WTC11 (cell line): ENCODE measurements around the gene PRELP. TPM values are rescaled to one million over a fixed set of nuclear protein-coding genes. Genes with fewer than 3 reads are reported as not detected.

Source experiments
- ATAC-seq: fragments of 200-7000 bp; cut with Tn5 transposase; 2 replicates; pipeline ENCODE4 v1.10.0; 2021; ENCODE audit warnings: mild to moderate bottlenecking, moderate library complexity
- CTCF ChIA-PET: fragments of 300-600 bp; sonication (Branson Sonifier 250); formaldehyde crosslinking; loops from one replicate; lab custom pipeline; 2021; ENCODE audit warnings: antibody characterized with exemption; lab: Charles Lee
- POLR2A ChIA-PET: fragments of 350-600 bp; sonication (Branson Sonifier 250); formaldehyde crosslinking; loops from one replicate; lab custom pipeline; 2021; ENCODE audit warnings: antibody characterized with exemption; lab: Charles Lee
- DNase-seq: peaks from one replicate; pipeline ENCODE4 v3.0.0; 2021; ENCODE audit warnings: low spot score
- H3K27ac Mint-ChIP-seq: 2 replicates; pipeline ENCODE4 v1.8.0; 2021; ENCODE audit warnings: mixed read lengths
- H3K27me3 Mint-ChIP-seq: 2 replicates; pipeline ENCODE4 v1.8.0; 2021; ENCODE audit warnings: low read depth, mild to moderate bottlenecking, moderate library complexity, mixed read lengths
- H3K36me3 Mint-ChIP-seq: 2 replicates; pipeline ENCODE4 v1.8.0; 2021; ENCODE audit warnings: mixed read lengths
- H3K4me1 Mint-ChIP-seq: 2 replicates; pipeline ENCODE4 v1.8.0; 2022; ENCODE audit warnings: mixed read lengths
- H3K4me3 Mint-ChIP-seq: 2 replicates; pipeline ENCODE4 v1.8.0; 2021; ENCODE audit warnings: mild to moderate bottlenecking, moderate library complexity, mixed read lengths
- H3K9me3 Mint-ChIP-seq: 2 replicates; pipeline ENCODE4 v1.8.0; 2021; ENCODE audit warnings: mixed read lengths
- CREB1 ChIP-seq: sonication (generic); formaldehyde crosslinking; IDR thresholded peaks from 2 replicates; pipeline ENCODE4 v1.8.0; 2023; ENCODE audit warnings: mild to moderate bottlenecking, missing genetic modification reagents
- ESRRA ChIP-seq: sonication (generic); formaldehyde crosslinking; IDR thresholded peaks from 2 replicates; pipeline ENCODE4 v1.8.1; 2022; ENCODE audit warnings: mild to moderate bottlenecking, missing genetic modification reagents, borderline replicate concordance
- FOXK1 ChIP-seq: sonication (generic); formaldehyde crosslinking; IDR thresholded peaks from 2 replicates; pipeline ENCODE4 v1.8.0; 2022; ENCODE audit warnings: mild to moderate bottlenecking, moderate library complexity, missing genetic modification reagents
- GRHL2 ChIP-seq: fragments of 250-450 bp; sonication (Bioruptor Pico); IDR thresholded peaks from 2 replicates; pipeline ENCODE4 v1.8.0; 2022; ENCODE audit warnings: mild to moderate bottlenecking, moderate library complexity; ENCODE audit not compliant: insufficient replicate concordance, severe bottlenecking
- NFYB ChIP-seq: sonication (generic); formaldehyde crosslinking; conservative IDR thresholded peaks from 2 replicates; pipeline ENCODE4 v1.8.0; 2022; ENCODE audit warnings: low read depth, missing genetic modification reagents
- NR2C2 ChIP-seq: sonication (generic); formaldehyde crosslinking; IDR thresholded peaks from 2 replicates; pipeline ENCODE4 v1.8.0; 2022; ENCODE audit warnings: mild to moderate bottlenecking, missing genetic modification reagents
- SOX15 ChIP-seq: fragments of 250-450 bp; sonication (Bioruptor Pico); IDR thresholded peaks from 2 replicates; pipeline ENCODE4 v1.9.0; 2021; ENCODE audit warnings: mild to moderate bottlenecking
- SP1 ChIP-seq: sonication (generic); formaldehyde crosslinking; conservative IDR thresholded peaks from 2 replicates; pipeline ENCODE4 v1.8.1; 2022; ENCODE audit warnings: missing genetic modification reagents
- TCF7 ChIP-seq: sonication (generic); formaldehyde crosslinking; IDR thresholded peaks from 2 replicates; pipeline ENCODE4 v1.8.0; 2022; ENCODE audit warnings: mild to moderate bottlenecking, low read depth, missing genetic modification reagents, moderate library complexity
- TEAD1 ChIP-seq: sonication (generic); formaldehyde crosslinking; IDR thresholded peaks from 2 replicates; pipeline ENCODE4 v1.8.0; 2022; ENCODE audit warnings: mild to moderate bottlenecking, missing genetic modification reagents
- ZNF232 ChIP-seq: sonication (generic); formaldehyde crosslinking; IDR thresholded peaks from 2 replicates; pipeline ENCODE4 v1.8.0; 2022; ENCODE audit warnings: mild to moderate bottlenecking, missing genetic modification reagents
- ZNF396 ChIP-seq: fragments of 250-450 bp; sonication (Bioruptor Pico); IDR thresholded peaks from 2 replicates; pipeline ENCODE4 v1.8.0; 2021; ENCODE audit warnings: mild to moderate bottlenecking, moderate library complexity, borderline replicate concordance
- total RNA-seq: library from RNA; stranded (reverse); gene quantifications from 3 replicates; pipeline ENCODE4 v1.2.3, GENCODE V29; 2021
- TF ChIP-seq, protein P1 (sequence below): sonication (generic); formaldehyde crosslinking; IDR thresholded peaks from 2 replicates; pipeline ENCODE4 v1.8.1; 2023; ENCODE audit warnings: mild to moderate bottlenecking, missing genetic modification reagents
- TF ChIP-seq, protein P2 (sequence below): sonication (generic); formaldehyde crosslinking; IDR thresholded peaks from 2 replicates; pipeline ENCODE4 v1.8.0; 2023; ENCODE audit warnings: mild to moderate bottlenecking, missing genetic modification reagents
- TF ChIP-seq, protein P3 (sequence below): sonication (generic); formaldehyde crosslinking; IDR thresholded peaks from 2 replicates; pipeline ENCODE4 v1.8.0; 2022; ENCODE audit warnings: mild to moderate bottlenecking, missing genetic modification reagents
- TF ChIP-seq, protein P4 (sequence below): fragments of 250-450 bp; sonication (Bioruptor Pico); conservative IDR thresholded peaks from 2 replicates; pipeline ENCODE4 v1.9.0; 2021; ENCODE audit warnings: mild to moderate bottlenecking
- TF ChIP-seq, protein P5 (sequence below): sonication (generic); formaldehyde crosslinking; IDR thresholded peaks from 2 replicates; pipeline ENCODE4 v1.8.1; 2023; ENCODE audit warnings: mild to moderate bottlenecking, missing genetic modification reagents
- TF ChIP-seq, protein P6 (sequence below): fragments of 200-600 bp; IDR thresholded peaks from 2 replicates; pipeline ENCODE4 v1.8.0; 2022; ENCODE audit warnings: antibody characterized with exemption
- TF ChIP-seq, protein P7 (sequence below): sonication (generic); formaldehyde crosslinking; IDR thresholded peaks from 2 replicates; pipeline ENCODE4 v1.8.0; 2022; ENCODE audit warnings: mild to moderate bottlenecking, missing genetic modification reagents

Gene PRELP
- total RNA-seq, 1 experiment from 2014 or later: 0.17 TPM

DNA sequence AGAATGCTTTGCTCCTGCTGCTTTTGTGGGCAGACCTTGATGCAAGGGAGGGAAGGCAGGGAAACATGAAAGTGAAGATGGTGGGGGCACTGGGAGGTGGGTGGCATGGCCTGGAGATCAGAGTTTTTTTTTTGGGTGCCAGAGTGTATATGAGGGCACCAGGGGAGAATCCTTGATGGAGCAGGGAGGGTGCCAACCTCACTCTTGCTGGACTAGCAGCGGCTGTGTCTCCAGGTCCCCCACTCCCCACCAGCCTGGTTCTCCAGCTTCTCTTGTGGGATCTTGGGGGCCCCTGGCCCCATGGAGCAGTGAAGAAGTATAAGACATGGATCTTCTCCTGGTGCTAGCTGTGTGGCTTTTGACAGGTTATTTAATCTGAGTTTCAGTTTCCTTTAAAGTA, 13.5 kb upstream of the PRELP start:
- no peaks in the 10 kb centered on the region for H3K36me3 Mint-ChIP-seq

More for the DNA sequence above, 13.5 kb upstream of the PRELP start:
- CTCF ChIA-PET: interaction anchor here (1.1 kb wide), 1 partner anchor 22 kb away, joined by 3 read pairs; no protein-coding TSS in a partner anchor
- peaks cover 16% of the 10 kb centered on the region for H3K4me1 Mint-ChIP-seq
- DNase-seq (no peak), ATAC-seq (no peak)
- POLR2A ChIA-PET: interaction anchor here (0.5 kb wide), 1 partner anchor 124 kb away, joined by 3 read pairs; no protein-coding TSS in a partner anchor
- H3K27ac Mint-ChIP-seq: no peak overlapping the region
- H3K4me3 Mint-ChIP-seq: no peak overlapping the region
- no peaks in the 10 kb centered on the region; the same call in 1 of the 2 replicates for H3K27me3 Mint-ChIP-seq
- H3K9me3 Mint-ChIP-seq: no peaks in the 10 kb centered on the region
- TF ChIP-seq SP1 (CRISPR knock-in tag): no peak
- TF ChIP-seq, protein P1, sequence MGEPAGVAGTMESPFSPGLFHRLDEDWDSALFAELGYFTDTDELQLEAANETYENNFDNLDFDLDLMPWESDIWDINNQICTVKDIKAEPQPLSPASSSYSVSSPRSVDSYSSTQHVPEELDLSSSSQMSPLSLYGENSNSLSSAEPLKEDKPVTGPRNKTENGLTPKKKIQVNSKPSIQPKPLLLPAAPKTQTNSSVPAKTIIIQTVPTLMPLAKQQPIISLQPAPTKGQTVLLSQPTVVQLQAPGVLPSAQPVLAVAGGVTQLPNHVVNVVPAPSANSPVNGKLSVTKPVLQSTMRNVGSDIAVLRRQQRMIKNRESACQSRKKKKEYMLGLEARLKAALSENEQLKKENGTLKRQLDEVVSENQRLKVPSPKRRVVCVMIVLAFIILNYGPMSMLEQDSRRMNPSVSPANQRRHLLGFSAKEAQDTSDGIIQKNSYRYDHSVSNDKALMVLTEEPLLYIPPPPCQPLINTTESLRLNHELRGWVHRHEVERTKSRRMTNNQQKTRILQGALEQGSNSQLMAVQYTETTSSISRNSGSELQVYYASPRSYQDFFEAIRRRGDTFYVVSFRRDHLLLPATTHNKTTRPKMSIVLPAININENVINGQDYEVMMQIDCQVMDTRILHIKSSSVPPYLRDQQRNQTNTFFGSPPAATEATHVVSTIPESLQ (CRISPR knock-in tag): no peak
- no peak for TF ChIP-seq GRHL2
- TF ChIP-seq, protein P2, sequence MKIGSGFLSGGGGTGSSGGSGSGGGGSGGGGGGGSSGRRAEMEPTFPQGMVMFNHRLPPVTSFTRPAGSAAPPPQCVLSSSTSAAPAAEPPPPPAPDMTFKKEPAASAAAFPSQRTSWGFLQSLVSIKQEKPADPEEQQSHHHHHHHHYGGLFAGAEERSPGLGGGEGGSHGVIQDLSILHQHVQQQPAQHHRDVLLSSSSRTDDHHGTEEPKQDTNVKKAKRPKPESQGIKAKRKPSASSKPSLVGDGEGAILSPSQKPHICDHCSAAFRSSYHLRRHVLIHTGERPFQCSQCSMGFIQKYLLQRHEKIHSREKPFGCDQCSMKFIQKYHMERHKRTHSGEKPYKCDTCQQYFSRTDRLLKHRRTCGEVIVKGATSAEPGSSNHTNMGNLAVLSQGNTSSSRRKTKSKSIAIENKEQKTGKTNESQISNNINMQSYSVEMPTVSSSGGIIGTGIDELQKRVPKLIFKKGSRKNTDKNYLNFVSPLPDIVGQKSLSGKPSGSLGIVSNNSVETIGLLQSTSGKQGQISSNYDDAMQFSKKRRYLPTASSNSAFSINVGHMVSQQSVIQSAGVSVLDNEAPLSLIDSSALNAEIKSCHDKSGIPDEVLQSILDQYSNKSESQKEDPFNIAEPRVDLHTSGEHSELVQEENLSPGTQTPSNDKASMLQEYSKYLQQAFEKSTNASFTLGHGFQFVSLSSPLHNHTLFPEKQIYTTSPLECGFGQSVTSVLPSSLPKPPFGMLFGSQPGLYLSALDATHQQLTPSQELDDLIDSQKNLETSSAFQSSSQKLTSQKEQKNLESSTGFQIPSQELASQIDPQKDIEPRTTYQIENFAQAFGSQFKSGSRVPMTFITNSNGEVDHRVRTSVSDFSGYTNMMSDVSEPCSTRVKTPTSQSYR (CRISPR knock-in tag): no peak
- TF ChIP-seq, protein P3, sequence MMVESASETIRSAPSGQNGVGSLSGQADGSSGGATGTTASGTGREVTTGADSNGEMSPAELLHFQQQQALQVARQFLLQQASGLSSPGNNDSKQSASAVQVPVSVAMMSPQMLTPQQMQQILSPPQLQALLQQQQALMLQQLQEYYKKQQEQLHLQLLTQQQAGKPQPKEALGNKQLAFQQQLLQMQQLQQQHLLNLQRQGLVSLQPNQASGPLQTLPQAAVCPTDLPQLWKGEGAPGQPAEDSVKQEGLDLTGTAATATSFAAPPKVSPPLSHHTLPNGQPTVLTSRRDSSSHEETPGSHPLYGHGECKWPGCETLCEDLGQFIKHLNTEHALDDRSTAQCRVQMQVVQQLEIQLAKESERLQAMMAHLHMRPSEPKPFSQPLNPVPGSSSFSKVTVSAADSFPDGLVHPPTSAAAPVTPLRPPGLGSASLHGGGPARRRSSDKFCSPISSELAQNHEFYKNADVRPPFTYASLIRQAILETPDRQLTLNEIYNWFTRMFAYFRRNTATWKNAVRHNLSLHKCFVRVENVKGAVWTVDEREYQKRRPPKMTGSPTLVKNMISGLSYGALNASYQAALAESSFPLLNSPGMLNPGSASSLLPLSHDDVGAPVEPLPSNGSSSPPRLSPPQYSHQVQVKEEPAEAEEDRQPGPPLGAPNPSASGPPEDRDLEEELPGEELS (CRISPR knock-in tag): no peak
- TF ChIP-seq ZNF232 (CRISPR knock-in tag): no peak
- no peak for TF ChIP-seq CREB1
- TF ChIP-seq ZNF396 (CRISPR knock-in tag): no peak
- no peak for TF ChIP-seq SOX15
- no peak for TF ChIP-seq TCF7 (CRISPR knock-in tag)
- no peak for TF ChIP-seq NR2C2 (CRISPR knock-in tag)
- no peak for TF ChIP-seq FOXK1 (CRISPR knock-in tag)
- no peak for TF ChIP-seq NFYB
- TF ChIP-seq, protein P4, sequence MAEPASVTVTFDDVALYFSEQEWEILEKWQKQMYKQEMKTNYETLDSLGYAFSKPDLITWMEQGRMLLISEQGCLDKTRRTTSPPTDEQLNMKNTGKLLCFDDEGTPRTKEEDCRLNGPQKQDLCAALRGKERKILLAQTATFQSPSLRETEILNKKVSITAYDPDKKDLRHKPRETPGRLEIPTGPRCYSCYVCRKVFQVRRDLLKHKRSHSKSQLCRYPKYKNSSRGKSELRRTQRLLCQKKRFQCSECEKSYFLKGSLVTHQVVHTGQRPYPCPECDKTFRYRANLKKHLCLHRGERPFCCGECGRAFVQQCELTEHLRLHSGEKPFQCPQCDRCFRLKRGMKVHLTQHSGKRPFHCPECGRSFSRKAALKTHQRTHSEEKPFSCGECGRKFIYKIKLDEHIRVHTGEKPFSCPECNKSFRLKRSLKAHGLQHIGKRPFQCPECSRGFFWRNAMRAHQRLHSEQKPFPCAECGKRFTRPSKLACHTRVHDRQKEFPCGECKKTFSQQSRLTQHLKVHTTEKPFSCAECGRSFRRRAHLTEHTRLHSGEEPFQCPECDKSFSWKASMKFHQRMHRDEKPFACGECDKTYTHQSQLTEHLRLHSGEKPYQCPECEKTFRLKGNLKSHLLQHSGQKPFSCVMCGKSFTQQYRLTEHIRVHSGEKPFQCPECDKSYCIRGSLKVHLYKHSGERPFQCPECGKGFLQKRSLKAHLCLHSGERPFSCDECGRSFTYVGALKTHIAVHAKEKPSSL (CRISPR knock-in tag): no peak
- TF ChIP-seq, protein P5, sequence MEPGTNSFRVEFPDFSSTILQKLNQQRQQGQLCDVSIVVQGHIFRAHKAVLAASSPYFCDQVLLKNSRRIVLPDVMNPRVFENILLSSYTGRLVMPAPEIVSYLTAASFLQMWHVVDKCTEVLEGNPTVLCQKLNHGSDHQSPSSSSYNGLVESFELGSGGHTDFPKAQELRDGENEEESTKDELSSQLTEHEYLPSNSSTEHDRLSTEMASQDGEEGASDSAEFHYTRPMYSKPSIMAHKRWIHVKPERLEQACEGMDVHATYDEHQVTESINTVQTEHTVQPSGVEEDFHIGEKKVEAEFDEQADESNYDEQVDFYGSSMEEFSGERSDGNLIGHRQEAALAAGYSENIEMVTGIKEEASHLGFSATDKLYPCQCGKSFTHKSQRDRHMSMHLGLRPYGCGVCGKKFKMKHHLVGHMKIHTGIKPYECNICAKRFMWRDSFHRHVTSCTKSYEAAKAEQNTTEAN (CRISPR knock-in tag): no peak
- no peak for TF ChIP-seq ESRRA (CRISPR knock-in tag)
- TF ChIP-seq, protein P6, sequence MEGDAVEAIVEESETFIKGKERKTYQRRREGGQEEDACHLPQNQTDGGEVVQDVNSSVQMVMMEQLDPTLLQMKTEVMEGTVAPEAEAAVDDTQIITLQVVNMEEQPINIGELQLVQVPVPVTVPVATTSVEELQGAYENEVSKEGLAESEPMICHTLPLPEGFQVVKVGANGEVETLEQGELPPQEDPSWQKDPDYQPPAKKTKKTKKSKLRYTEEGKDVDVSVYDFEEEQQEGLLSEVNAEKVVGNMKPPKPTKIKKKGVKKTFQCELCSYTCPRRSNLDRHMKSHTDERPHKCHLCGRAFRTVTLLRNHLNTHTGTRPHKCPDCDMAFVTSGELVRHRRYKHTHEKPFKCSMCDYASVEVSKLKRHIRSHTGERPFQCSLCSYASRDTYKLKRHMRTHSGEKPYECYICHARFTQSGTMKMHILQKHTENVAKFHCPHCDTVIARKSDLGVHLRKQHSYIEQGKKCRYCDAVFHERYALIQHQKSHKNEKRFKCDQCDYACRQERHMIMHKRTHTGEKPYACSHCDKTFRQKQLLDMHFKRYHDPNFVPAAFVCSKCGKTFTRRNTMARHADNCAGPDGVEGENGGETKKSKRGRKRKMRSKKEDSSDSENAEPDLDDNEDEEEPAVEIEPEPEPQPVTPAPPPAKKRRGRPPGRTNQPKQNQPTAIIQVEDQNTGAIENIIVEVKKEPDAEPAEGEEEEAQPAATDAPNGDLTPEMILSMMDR: no peak
- TF ChIP-seq TEAD1 (CRISPR knock-in tag): no peak
- TF ChIP-seq, protein P7, sequence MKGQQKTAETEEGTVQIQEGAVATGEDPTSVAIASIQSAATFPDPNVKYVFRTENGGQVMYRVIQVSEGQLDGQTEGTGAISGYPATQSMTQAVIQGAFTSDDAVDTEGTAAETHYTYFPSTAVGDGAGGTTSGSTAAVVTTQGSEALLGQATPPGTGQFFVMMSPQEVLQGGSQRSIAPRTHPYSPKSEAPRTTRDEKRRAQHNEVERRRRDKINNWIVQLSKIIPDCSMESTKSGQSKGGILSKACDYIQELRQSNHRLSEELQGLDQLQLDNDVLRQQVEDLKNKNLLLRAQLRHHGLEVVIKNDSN (CRISPR knock-in tag): no peak
